Measurements from ENCODE around the gene AGRN. TPM values are rescaled to one million over a fixed set of nuclear protein-coding genes. Genes with fewer than 3 reads are reported as not detected.
"Not testable (repeated sequence)": the region's sequence is repeated elsewhere in the genome, so short reads cannot be mapped to it uniquely, and the experiment has no call there.

Gene AGRN
- total RNA-seq, 1 donor from 2014 or later = 335 TPM

DNA sequence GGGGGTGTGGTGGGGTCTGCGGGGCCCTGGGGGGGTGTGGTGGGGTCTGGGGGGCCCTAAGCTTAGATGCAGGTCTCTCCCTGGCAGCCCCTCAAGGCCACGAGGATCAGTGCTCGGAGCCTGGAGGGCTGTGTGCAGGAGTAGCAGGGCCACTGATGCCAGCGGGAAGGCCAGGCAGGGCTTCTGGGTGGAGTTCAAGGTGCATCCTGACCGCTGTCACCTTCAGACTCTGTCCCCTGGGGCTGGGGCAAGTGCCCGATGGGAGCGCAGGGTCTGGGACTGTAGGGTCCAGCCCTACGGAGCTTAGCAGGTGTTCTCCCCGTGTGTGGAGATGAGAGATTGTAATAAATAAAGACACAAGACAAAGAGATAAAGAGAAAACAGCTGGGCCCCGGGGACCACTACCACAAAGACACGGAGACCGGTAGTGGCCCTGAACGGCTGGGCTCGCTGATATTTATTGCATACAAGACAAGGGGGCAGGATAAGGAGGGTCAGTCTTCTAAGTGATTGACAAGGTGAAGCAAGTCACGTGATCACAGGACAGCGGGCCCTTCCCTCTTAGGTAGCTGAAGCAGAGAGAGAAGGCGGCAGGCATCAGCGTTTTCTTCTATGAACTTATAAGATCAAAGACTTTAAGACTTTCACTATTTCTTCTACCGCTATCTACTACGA lies 45.5 kb downstream of the AGRN start:
- H3K9me3 Mint-ChIP-seq (ENCODE audit: low read depth) = no peaks in the 10 kb centered on the region

DNA sequence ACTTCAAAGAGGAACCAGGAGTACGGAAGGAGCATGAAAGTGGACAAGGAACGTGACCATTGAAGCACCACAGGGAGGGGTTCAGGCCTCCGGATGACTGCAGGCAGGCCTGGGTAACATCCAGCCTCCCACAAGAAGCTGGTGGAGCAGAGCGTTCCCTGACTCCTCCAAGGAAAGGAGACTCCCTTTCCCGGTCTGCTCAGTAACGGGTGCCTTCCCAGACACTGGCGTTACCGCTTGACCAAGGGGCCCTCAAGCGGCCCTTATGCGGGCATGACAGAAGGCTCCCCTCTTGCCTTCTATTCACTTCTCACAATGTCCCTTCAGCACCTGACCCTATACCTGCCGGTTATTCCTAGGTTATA lies 46.0 kb downstream of the AGRN start:
- not testable (repeated sequence) for H3K36me3 Mint-ChIP-seq (ENCODE audit: insufficient read depth); H3K4me1 Mint-ChIP-seq (ENCODE audit: low read depth); H3K9me3 Mint-ChIP-seq (ENCODE audit: low read depth); H3K27ac Mint-ChIP-seq; DNase-seq (ENCODE audit: low spot score, unreplicated experiment); H3K4me3 Mint-ChIP-seq (ENCODE audit: low read depth)
- peaks cover 28% of the 10 kb centered on the region for H3K27me3 Mint-ChIP-seq

More for the DNA sequence above, 45.5 kb downstream of the AGRN start:
- Mint-ChIP-seq H3K27ac (no peak overlapping the region), H3K4me1 (ENCODE audit: low read depth) (peaks cover 1% of the 10 kb centered on the region), H3K4me3 (ENCODE audit: low read depth) (no peak overlapping the region), H3K36me3 (ENCODE audit: insufficient read depth) (no peaks in the 10 kb centered on the region), H3K27me3 (peaks cover 32% of the 10 kb centered on the region)
- DNase-seq (ENCODE audit: low spot score, unreplicated experiment) = no peak
- TF ChIP-seq, protein P1, sequence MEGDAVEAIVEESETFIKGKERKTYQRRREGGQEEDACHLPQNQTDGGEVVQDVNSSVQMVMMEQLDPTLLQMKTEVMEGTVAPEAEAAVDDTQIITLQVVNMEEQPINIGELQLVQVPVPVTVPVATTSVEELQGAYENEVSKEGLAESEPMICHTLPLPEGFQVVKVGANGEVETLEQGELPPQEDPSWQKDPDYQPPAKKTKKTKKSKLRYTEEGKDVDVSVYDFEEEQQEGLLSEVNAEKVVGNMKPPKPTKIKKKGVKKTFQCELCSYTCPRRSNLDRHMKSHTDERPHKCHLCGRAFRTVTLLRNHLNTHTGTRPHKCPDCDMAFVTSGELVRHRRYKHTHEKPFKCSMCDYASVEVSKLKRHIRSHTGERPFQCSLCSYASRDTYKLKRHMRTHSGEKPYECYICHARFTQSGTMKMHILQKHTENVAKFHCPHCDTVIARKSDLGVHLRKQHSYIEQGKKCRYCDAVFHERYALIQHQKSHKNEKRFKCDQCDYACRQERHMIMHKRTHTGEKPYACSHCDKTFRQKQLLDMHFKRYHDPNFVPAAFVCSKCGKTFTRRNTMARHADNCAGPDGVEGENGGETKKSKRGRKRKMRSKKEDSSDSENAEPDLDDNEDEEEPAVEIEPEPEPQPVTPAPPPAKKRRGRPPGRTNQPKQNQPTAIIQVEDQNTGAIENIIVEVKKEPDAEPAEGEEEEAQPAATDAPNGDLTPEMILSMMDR (IDR thresholded peaks at IDR 0.05; ENCODE audit: unreplicated experiment) = no peak

DNA sequence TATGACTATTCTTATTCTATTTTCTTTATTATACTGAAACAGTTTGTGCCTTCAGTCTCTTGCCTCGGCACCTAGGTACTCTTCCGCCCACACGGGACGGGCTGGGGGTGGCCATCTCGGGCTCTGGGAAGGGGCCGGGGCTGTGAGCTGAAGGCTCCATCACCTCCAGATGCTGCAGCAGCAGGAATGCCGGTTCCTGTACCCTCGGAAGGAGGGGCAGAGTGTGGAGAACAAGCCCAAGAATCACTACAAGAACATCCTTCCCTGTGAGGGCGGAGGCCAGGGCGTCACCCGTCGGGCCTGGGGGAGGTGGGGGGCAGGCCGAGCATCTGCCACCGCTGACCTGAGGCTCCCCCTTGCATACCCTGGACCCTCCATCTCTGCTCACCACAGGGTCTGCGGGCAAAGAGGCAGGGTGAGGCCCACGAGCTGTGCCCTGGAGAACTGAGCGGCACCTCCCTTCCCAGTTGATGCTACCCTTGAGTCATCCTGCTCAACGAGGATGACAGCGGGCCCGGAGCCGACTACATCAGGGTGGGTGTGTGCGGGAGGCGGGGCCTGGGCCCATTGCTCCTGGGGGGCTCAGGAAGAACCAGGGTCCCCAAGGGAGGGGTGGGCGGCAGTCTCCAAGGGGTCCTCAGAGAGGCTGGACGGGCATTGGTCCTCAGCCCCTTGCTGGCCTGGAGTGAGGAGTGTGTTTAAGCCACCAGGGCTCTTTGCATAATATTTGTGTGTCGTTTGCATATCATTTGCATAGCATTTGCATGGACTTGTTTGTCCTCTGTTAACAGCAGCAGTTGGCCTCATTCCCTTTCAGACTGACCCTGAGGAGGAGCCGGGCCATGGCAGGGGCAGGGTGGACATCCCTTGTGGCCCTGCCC lies 46.7 kb downstream of the AGRN start:
- H3K27me3 Mint-ChIP-seq = peaks cover 21% of the 10 kb centered on the region
- H3K36me3 Mint-ChIP-seq (ENCODE audit: insufficient read depth) = no peaks in the 10 kb centered on the region

DNA sequence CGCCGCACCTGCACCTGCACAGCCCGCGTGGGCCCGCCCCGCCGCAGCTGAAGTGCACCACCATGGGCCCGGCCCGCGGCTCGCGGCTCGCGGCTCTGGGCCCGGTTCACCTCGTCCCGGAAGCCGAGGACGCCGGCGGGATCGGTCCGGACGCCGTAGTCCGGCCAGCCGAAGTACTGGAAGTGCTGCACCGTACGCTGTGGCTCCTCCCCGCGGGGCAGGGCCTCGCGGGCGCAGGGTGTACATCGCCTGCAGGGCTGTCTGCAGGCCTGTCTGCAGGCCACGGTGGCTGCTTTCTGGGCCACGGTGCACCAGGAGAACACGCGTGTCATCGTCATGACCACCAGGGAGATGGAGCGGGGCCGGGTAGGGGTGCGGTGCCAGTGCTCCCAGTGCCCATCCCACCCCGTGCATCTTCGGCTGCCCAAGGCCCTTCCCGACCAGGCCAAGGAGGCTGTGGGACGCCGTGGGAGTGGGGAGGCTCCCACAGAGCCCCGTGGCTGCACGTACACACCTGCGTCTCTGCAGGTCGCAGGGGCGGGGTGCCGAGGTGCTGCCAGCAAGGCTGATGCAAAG lies 47.5 kb downstream of the AGRN start:
- Mint-ChIP-seq H3K36me3 (ENCODE audit: insufficient read depth) (no peaks in the 10 kb centered on the region), H3K9me3 (ENCODE audit: low read depth) (no peaks in the 10 kb centered on the region), H3K27ac (no peak overlapping the region), H3K4me1 (ENCODE audit: low read depth) (peaks cover 1% of the 10 kb centered on the region), H3K27me3 (peaks cover 20% of the 10 kb centered on the region), H3K4me3 (ENCODE audit: low read depth) (no peak overlapping the region)
- TF ChIP-seq, protein P1 (IDR thresholded peaks at IDR 0.05; ENCODE audit: unreplicated experiment) = no peak
- no peak for DNase-seq (ENCODE audit: low spot score, unreplicated experiment)

More for the DNA sequence above, 46.7 kb downstream of the AGRN start:
- Mint-ChIP-seq H3K4me1 (ENCODE audit: low read depth) (peaks cover 1% of the 10 kb centered on the region), H3K27ac (no peak overlapping the region), H3K4me3 (ENCODE audit: low read depth) (no peak overlapping the region), H3K9me3 (ENCODE audit: low read depth) (no peaks in the 10 kb centered on the region)
- DNase-seq (ENCODE audit: low spot score, unreplicated experiment) = no peak
- TF ChIP-seq, protein P1 (IDR thresholded peaks at IDR 0.05; ENCODE audit: unreplicated experiment) = no peak

DNA sequence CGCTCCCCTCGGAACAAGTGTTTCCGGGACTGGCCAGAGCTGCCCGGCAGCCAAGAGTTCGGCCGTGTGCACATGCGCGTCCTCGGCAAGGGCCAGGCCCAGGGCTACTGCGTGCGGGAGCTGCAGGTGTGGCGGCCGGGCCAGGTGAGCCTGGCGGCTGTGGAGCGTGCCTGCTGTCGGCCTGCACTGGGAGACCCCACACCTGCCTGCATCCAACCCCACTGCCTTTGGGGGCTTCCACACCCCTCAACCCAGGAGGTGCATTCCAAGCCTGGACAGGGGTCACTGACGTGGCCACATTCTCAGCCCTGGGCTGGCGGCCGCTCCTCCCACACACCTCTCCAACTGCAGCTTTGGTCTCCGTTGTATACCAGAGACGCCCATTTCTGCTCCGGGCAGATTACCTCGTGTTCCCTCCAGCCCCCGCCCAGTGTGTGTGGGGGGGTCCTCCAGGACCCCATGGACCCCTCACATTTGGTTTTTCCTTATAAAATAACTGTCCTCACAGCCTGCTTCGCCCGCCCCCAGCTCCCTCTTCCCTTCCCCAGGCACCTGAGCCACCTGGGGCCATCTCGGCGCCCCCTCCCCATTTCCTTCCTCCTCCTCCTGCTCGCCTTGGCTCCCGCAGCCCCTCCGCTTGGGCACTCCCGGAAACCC lies 48.1 kb downstream of the AGRN start:
- peak overlapping the region; percentile 16 for H3K27ac Mint-ChIP-seq
- peaks cover 1% of the 10 kb centered on the region for H3K4me1 Mint-ChIP-seq (ENCODE audit: low read depth)
- peaks cover 15% of the 10 kb centered on the region for H3K27me3 Mint-ChIP-seq
- no peaks in the 10 kb centered on the region for H3K36me3 Mint-ChIP-seq (ENCODE audit: insufficient read depth)
- peak overlapping the region; percentile 59 for H3K4me3 Mint-ChIP-seq (ENCODE audit: low read depth)
- TF ChIP-seq, protein P1 (IDR thresholded peaks at IDR 0.05; ENCODE audit: unreplicated experiment) = no peak
- no peaks in the 10 kb centered on the region for H3K9me3 Mint-ChIP-seq (ENCODE audit: low read depth)
- no peak for DNase-seq (ENCODE audit: low spot score, unreplicated experiment)
